Measurements from ENCODE around the gene ADARB2.
"Not testable (repeated sequence)": the region's sequence is repeated elsewhere in the genome, so short reads cannot be mapped to it uniquely, and the experiment has no call there.

The ADARB2 gene

GRCh38 chr10:1737222-1738061, at the start of gene ADARB2:
Gene ADARB2 (minus strand): TSS chr10:1737525.
- DNase-seq: peak; percentile 36 to 44

- DNase-seq: no peak
These were observed 48.5 kb upstream of the ADARB2 start for GRCh38 chr10:1785835-1786234.

GRCh38 chr10:1782841-1783240, 45.5 kb upstream of the ADARB2 start:
- no peak for DNase-seq

- DNase-seq: no peak
These were observed 42.5 kb upstream of the ADARB2 start for GRCh38 chr10:1779796-1780195.

GRCh38 chr10:1778375-1778969, 41.1 kb upstream of the ADARB2 start:
- DNase-seq: no peak

- DNase-seq: no peak
These were observed 38.9 kb upstream of the ADARB2 start for GRCh38 chr10:1776127-1776662.

- DNase-seq: no peak
These were observed 37.5 kb upstream of the ADARB2 start for GRCh38 chr10:1774796-1775195.

GRCh38 chr10:1773204-1773603, 35.9 kb upstream of the ADARB2 start:
- DNase-seq: not testable (repeated sequence)

GRCh38 chr10:1766049-1766448, 28.7 kb upstream of the ADARB2 start:
- DNase-seq: no peak

GRCh38 chr10:1762076-1762475, 24.8 kb upstream of the ADARB2 start:
- no peak for DNase-seq

GRCh38 chr10:1754506-1755153, 17.3 kb upstream of the ADARB2 start:
- DNase-seq: no peak

GRCh38 chr10:1752153-1752552, 14.8 kb upstream of the ADARB2 start:
- DNase-seq: no peak

GRCh38 chr10:1747590-1748157, 10.3 kb upstream of the ADARB2 start:
- DNase-seq: no peak

- DNase-seq: no peak
These were observed 9.5 kb upstream of the ADARB2 start for GRCh38 chr10:1746796-1747195.

GRCh38 chr10:1745780-1746456, 8.6 kb upstream of the ADARB2 start:
- no peak for DNase-seq

GRCh38 chr10:1744524-1744923, 7.2 kb upstream of the ADARB2 start:
- no peak for DNase-seq

GRCh38 chr10:1743141-1743540, 5.8 kb upstream of the ADARB2 start:
- no peak for DNase-seq

- no peak for DNase-seq
These were observed 4.1 kb upstream of the ADARB2 start for GRCh38 chr10:1741450-1741849.

GRCh38 chr10:1739751-1740150, 2.4 kb upstream of the ADARB2 start:
- DNase-seq: no peak

GRCh38 chr10:1738950-1739349, 1.6 kb upstream of the ADARB2 start:
- DNase-seq: no peak

GRCh38 chr10:1736972-1737221, 428 bp downstream of the ADARB2 start:
- no peak for DNase-seq

- peak in 1 of 2 experiments; percentile 3 for DNase-seq
These were observed 967 bp downstream of the ADARB2 start for GRCh38 chr10:1736144-1736971.

Data from activated CD4-positive, alpha-beta T cell treated with anti-CD3 and anti-CD28 coated beads, Interleukin-2, amount 50 U/mL, for 48 hours (primary cell).